ENCODE results near the gene RRN3. TPM values are rescaled to one million over a fixed set of nuclear protein-coding genes. Genes with fewer than 3 reads are reported as not detected.
A peak's percentile ranks its signal among the peaks of the same experiment; 100 is the strongest.

RRN3 gene
- total and polyA plus RNA-seq, 2 donors (not counting 3 experiments of a cell fraction or from before 2014, with no cell fraction given), result 15.1 to 26.5 TPM

- Histone ChIP-seq H3K9me1 (replicated peaks; ENCODE audit: control insufficient read depth, extremely low read depth, insufficient read depth, low read length) (no peaks in the 10 kb centered on the region), H3K27me3 (ENCODE audit: control insufficient read depth in 2 of 2, insufficient read depth in 2 of 2, low read length in 2 of 2) (no peaks in the 10 kb centered on the region), H3K79me2 (ENCODE audit: control insufficient read depth, insufficient read depth, low read length) (peaks cover 23% of the 10 kb centered on the region), H4K20me1 (replicated peaks; ENCODE audit: control insufficient read depth, extremely low read depth, insufficient read depth, low read length) (peaks cover 2% of the 10 kb centered on the region), H3K36me3 (ENCODE audit: control insufficient read depth in 2 of 2, extremely low read depth in 1 of 2, insufficient read depth in 2 of 2, low read length in 2 of 2) (peaks cover 15 to 19% of the 10 kb centered on the region in 2 experiments), H3K9ac (replicated peaks; ENCODE audit: extremely low read depth, insufficient read depth, low read length) (no peak overlapping the region), H3K4me3 (replicated peaks in 1 of 3; ENCODE audit: insufficient read depth in 1 of 3, low read depth in 1 of 3, low read length in 3 of 3) (no peak overlapping the region), H3K4me1 (ENCODE audit: control insufficient read depth, extremely low read depth, insufficient read depth, low read length) (peaks cover 24% of the 10 kb centered on the region), H3K27ac (ENCODE audit: insufficient read depth, low read depth, low read length) (no peak overlapping the region), H2AFZ (ENCODE audit: low read depth, low read length) (no peak overlapping the region), H3K4me2 (ENCODE audit: insufficient read depth, low read length) (no peak overlapping the region), H3K9me3 (replicated peaks; ENCODE audit: control insufficient read depth, insufficient read depth, low read length) (no peaks in the 10 kb centered on the region)
- no TSS peak for BruUV-seq (replicated peaks)
- no peak for FAIRE-seq
- dilution Hi-C loops (cut with MboI; ENCODE audit: extremely low pct_ligation_motif_present, low sequenced_read_pairs), result no loop called here
- no peak for TF ChIP-seq CTCF (IDR thresholded peaks at IDR 0.05; ENCODE audit: extremely low read depth in 1 of 2, insufficient read depth in 1 of 2, low read depth in 1 of 2, low read length in 2 of 2)
- TF ChIP-seq JUN (IDR thresholded peaks at IDR 0.05; ENCODE audit: borderline replicate concordance, insufficient read depth, insufficient read length, low read depth), result no peak
- TF ChIP-seq GATA2 (IDR thresholded peaks at IDR 0.05; ENCODE audit: insufficient read depth, insufficient read length, low read depth, low read length), result no peak
- no peak for TF ChIP-seq MAX (IDR thresholded peaks at IDR 0.05; ENCODE audit: insufficient read depth, insufficient read length)
- TF ChIP-seq EZH2 (IDR thresholded peaks at IDR 0.05; ENCODE audit: borderline replicate concordance, low read depth, low read length, severe bottlenecking), result no peak
- no peak for TF ChIP-seq FOS (IDR thresholded peaks at IDR 0.05; ENCODE audit: borderline replicate concordance, insufficient read depth, low read length)
- no peak for TF ChIP-seq MYC (IDR thresholded peaks at IDR 0.05; ENCODE audit: low read depth, low read length)
- no peak for TF ChIP-seq POLR2AphosphoS5 (IDR thresholded peaks at IDR 0.05; ENCODE audit: insufficient read depth, low read depth, low read length)
- TF ChIP-seq POLR2A (IDR thresholded peaks at IDR 0.05; ENCODE audit: low read depth, low read length), result no peak
- intact Hi-C loops (cut with micrococcal nuclease), result loop anchor here (10.0 kb wide), 1 partner anchor 83 kb away; the partner anchor contains the start of gene PDXDC1
- DNase-seq (ENCODE audit: low read depth, low spot score), result peak; percentile 0
- ChIA-PET POLR2A (no interaction called here), CTCF (interaction anchor here (0.8 to 2.1 kb wide), 3 partner anchors 14 to 36 kb away, joined by 3 to 7 read pairs (median 6); no protein-coding TSS in a partner anchor)
These were observed 36.2 kb downstream of the RRN3 start for GRCh38 chr16:15057681-15058417.
